Testis (tissue), 3 donors: Measurements from ENCODE around the gene PPAT. TPM values are rescaled to one million over a fixed set of nuclear protein-coding genes. Genes with fewer than 3 reads are reported as not detected.

Experiments used
- DNase-seq: peaks from one replicate; pipeline ENCODE4 v3.0.0-alpha.2; 2019
- H3K27ac ChIP-seq, 2 donors: fragments of 200-600 bp; sonication (generic); one replicate each; pipeline ENCODE4 v1.5.1; 2019
- H3K27me3 ChIP-seq: fragments of 200-600 bp; sonication (generic); one replicate; pipeline ENCODE4 v1.5.1; 2019
- H3K36me3 ChIP-seq: fragments of 200-600 bp; sonication (generic); one replicate; pipeline ENCODE4 v1.5.1; 2017; ENCODE audit warnings: low read depth; ENCODE audit errors: missing control alignments
- H3K4me1 ChIP-seq: fragments of 200-600 bp; sonication (generic); one replicate; pipeline ENCODE4 v1.5.1; 2019
- H3K4me3 ChIP-seq, 2 donors: fragments of 200-600 bp; sonication (generic); one replicate each; pipeline ENCODE4 v1.5.1; 2017 to 2019
- H3K9me3 ChIP-seq: fragments of 200-600 bp; sonication (generic); one replicate; pipeline ENCODE4 v1.5.1; 2017
- CTCF ChIP-seq, 3 experiments: fragments of 450-650 bp in 2 of 3; fragments of 200-600 bp in 1 of 3; sonication (generic) in 1 of 3; IDR thresholded peaks; one replicate each; pipeline ENCODE4 v1.5.1; 2016 to 2019; ENCODE audit warnings: antibody characterized with exemption in 3 of 3, mild to moderate bottlenecking in 2 of 3, moderate library complexity in 1 of 3
- POLR2A ChIP-seq: fragments of 450-650 bp; IDR thresholded peaks from one replicate; pipeline ENCODE4 v1.6.1; 2017; ENCODE audit warnings: antibody characterized with exemption, mild to moderate bottlenecking, moderate library complexity
- WGBS, 2 donors: methylation state at CpG; one replicate each; pipeline ENCODE4 v1.1.5; 2018; 5-methylcytosine and 5-hydroxymethylcytosine counted together
- intact Hi-C: fragments of 100-400 bp; cut with DNase I; formaldehyde crosslinking; loops from one replicate; pipeline ENCODE4 v1.15.1; 2023; ENCODE audit warnings: low total_unique reads
- polyA plus RNA-seq: library from polyadenylated mRNA; stranded (reverse); fragments of 350-450 nt; fragmentation: Illumina TruSeq; extraction: RNeasy Lipid Tissue Mini Kit (QIAGEN cat#74804); gene quantifications from one replicate; pipeline ENCODE4 v1.2.3, GENCODE V29; 2014; ENCODE audit warnings: low read depth, low replicate concordance; ENCODE audit not compliant: insufficient read depth
- total RNA-seq, 2 donors: library from RNA; depleted of rRNA; stranded (reverse); fragments of >200 nt; gene quantifications; one replicate each; pipeline ENCODE4 v1.2.3, GENCODE V29; 2016

The PPAT gene
- total and polyA plus RNA-seq, 3 donors from 2014 or later = 14.9 to 22.5 (median 20.1) TPM

- intact Hi-C loops = no loop called here
- no peaks in the 10 kb centered on the region for H3K4me1 ChIP-seq
- no peak overlapping the region for H3K4me3 ChIP-seq
- no peak overlapping the region for H3K27ac ChIP-seq
- H3K36me3 ChIP-seq = no peaks in the 10 kb centered on the region
- no peaks in the 10 kb centered on the region for H3K27me3 ChIP-seq
- no peaks in the 10 kb centered on the region for H3K9me3 ChIP-seq
- no peak for TF ChIP-seq CTCF (IDR thresholded peaks at IDR 0.05)
- no peak for TF ChIP-seq POLR2A
- no peak for DNase-seq
- WGBS, 2 donors = 89 to 94% methylated on average over 4 of the region's 4 CpGs
Measured at GRCh38 chr4:56406151-56406550, 29.3 kb downstream of the PPAT start.

GRCh38 chr4:56405016-56405415 lies 30.4 kb downstream of the PPAT start:
- no peak for DNase-seq
- Histone ChIP-seq H3K4me3 (no peak overlapping the region), H3K4me1 (no peaks in the 10 kb centered on the region), H3K36me3 (no peaks in the 10 kb centered on the region), H3K27ac (no peak overlapping the region), H3K9me3 (no peaks in the 10 kb centered on the region), H3K27me3 (no peaks in the 10 kb centered on the region)
- 88 to 89% methylated on average over 1 of the region's 1 CpG for WGBS, 2 donors
- TF ChIP-seq CTCF (IDR thresholded peaks at IDR 0.05) (no peak), POLR2A (no peak)
- intact Hi-C loops = no loop called here

GRCh38 chr4:56400560-56400959 lies 34.9 kb downstream of the PPAT start:
- WGBS, 2 donors = 81 to 87% methylated on average over 6 of the region's 6 CpGs
- Histone ChIP-seq H3K9me3 (no peaks in the 10 kb centered on the region), H3K4me3 (no peak overlapping the region), H3K36me3 (no peaks in the 10 kb centered on the region), H3K4me1 (no peaks in the 10 kb centered on the region), H3K27ac (no peak overlapping the region), H3K27me3 (no peaks in the 10 kb centered on the region)
- DNase-seq = no peak
- intact Hi-C loops = no loop called here
- no peak for TF ChIP-seq POLR2A
- no peak for TF ChIP-seq CTCF (IDR thresholded peaks at IDR 0.05)

- WGBS, 2 donors = 91 to 96% methylated on average over 8 of the region's 8 CpGs
- no peak for DNase-seq
- H3K9me3 ChIP-seq = no peaks in the 10 kb centered on the region
- TF ChIP-seq POLR2A = no peak
- TF ChIP-seq CTCF (IDR thresholded peaks at IDR 0.05) = no peak
- intact Hi-C loops = no loop called here
- H3K4me1 ChIP-seq = no peaks in the 10 kb centered on the region
- no peak overlapping the region for H3K4me3 ChIP-seq
- H3K27me3 ChIP-seq = no peaks in the 10 kb centered on the region
- H3K27ac ChIP-seq = no peak overlapping the region
- no peaks in the 10 kb centered on the region for H3K36me3 ChIP-seq
Measured at GRCh38 chr4:56391270-56391669, 44.1 kb downstream of the PPAT start.

GRCh38 chr4:56389558-56389957 lies 45.9 kb downstream of the PPAT start:
- 43 to 46% methylated on average over 1 of the region's 1 CpG for WGBS, 2 donors
- no peak overlapping the region for H3K4me3 ChIP-seq
- no peaks in the 10 kb centered on the region for H3K4me1 ChIP-seq
- TF ChIP-seq POLR2A (no peak), CTCF (IDR thresholded peaks at IDR 0.05) (no peak)
- no peaks in the 10 kb centered on the region for H3K27me3 ChIP-seq
- DNase-seq = no peak
- intact Hi-C loops = no loop called here
- H3K36me3 ChIP-seq = no peaks in the 10 kb centered on the region
- no peaks in the 10 kb centered on the region for H3K9me3 ChIP-seq
- H3K27ac ChIP-seq = no peak overlapping the region
